HepG2 (cell line): ENCODE measurements around the gene ESYT1. TPM values are rescaled to one million over a fixed set of nuclear protein-coding genes. Genes with fewer than 3 reads are reported as not detected.

ENCODE experiments used
- ATAC-seq: fragments of 200-7000 bp; cut with Tn5 transposase; 3 replicates; pipeline ENCODE4 v1.9.1; 2020; ENCODE audit warnings: mild to moderate bottlenecking, moderate library complexity
- BruUV-seq: library from RNA; stranded (reverse); fragments of 400-500 nt; replicated peaks from 2 replicates; lab custom pipeline; 2021; lab: Mats Ljungman, UMichigan
- CTCF ChIA-PET: fragments of 300-600 bp; formaldehyde crosslinking; extraction: SDS; loops from one replicate; lab custom pipeline; 2021; ENCODE audit warnings: low total read pairs, inconsistent platforms, low intra/inter-chr PET ratio; lab: Yijun Ruan, JAX
- POLR2A ChIA-PET: fragments of 350-600 bp; sonication (Branson Sonifier 250); formaldehyde crosslinking; loops from one replicate; lab custom pipeline; 2020; ENCODE audit warnings: antibody characterized with exemption, inconsistent platforms; lab: Yijun Ruan, JAX
- DNase-seq: peaks from one replicate; pipeline ENCODE4 v3.0.0-alpha.2; 2015; ENCODE audit warnings: low spot score
- FAIRE-seq: peaks from 3 replicates; lab custom pipeline; 2011; peaks lifted over from hg19 to GRCh38; lab: Jason Lieb, UNC
- H2AFZ ChIP-seq: one replicate; pipeline ENCODE4 v1.6.1; 2011; ENCODE audit warnings: low read length, inconsistent platforms
- H3K27ac ChIP-seq: fragments of 300-600 bp; 3 replicates; pipeline ENCODE4 v1.8.0; 2011; ENCODE audit warnings: mixed run types, mild to moderate bottlenecking, mixed read lengths, low read length, inconsistent platforms; ENCODE audit not compliant: insufficient read depth; ENCODE audit errors: extremely low read length
- H3K27me3 ChIP-seq, 2 experiments: fragments of 200-600 bp in 1 of 2; 2 replicates in 1 of 2; 3 replicates in 1 of 2; pipeline versions ENCODE4 v1.6.0 to v1.8.0; 2011; ENCODE audit warnings: low read length in 2 of 2, mild to moderate bottlenecking in 2 of 2, moderate library complexity in 2 of 2, inconsistent platforms in 1 of 2; ENCODE audit not compliant: insufficient read depth in 2 of 2, control insufficient read depth in 1 of 2
- H3K36me3 ChIP-seq, 2 experiments: fragments of 200-600 bp in 1 of 2; replicated peaks in 1 of 2; 2 replicates in 1 of 2; 3 replicates in 1 of 2; pipeline versions ENCODE4 v1.5.1 to v1.8.0; 2011; ENCODE audit warnings: low read length in 2 of 2, inconsistent platforms in 1 of 2; ENCODE audit not compliant: insufficient read depth in 2 of 2, control insufficient read depth in 1 of 2
- H3K4me1 ChIP-seq: 2 replicates; pipeline ENCODE4 v1.5.1; 2012; ENCODE audit warnings: low read length, inconsistent platforms; ENCODE audit not compliant: insufficient read depth
- H3K4me2 ChIP-seq: 2 replicates; pipeline ENCODE4 v1.6.0; 2011; ENCODE audit warnings: low read depth, low read length, inconsistent platforms
- H3K4me3 ChIP-seq, 3 experiments: fragments of 200-600 bp in 1 of 3; sonication (generic), shearing (Covaris generic) in 1 of 3; replicated peaks in 1 of 3; 2 replicates each; pipeline ENCODE4 v1.5.1; 2011 to 2016; ENCODE audit warnings: low read length in 3 of 3, inconsistent platforms in 2 of 3, low read depth in 2 of 3, mild to moderate bottlenecking in 2 of 3, control low read depth in 1 of 3, mixed read lengths in 1 of 3; ENCODE audit not compliant: insufficient read depth in 1 of 3
- H3K79me2 ChIP-seq: one replicate; pipeline ENCODE4 v1.6.1; 2011; ENCODE audit warnings: low read length, inconsistent platforms; ENCODE audit not compliant: insufficient read depth
- H3K9ac ChIP-seq: 2 replicates; pipeline ENCODE4 v1.6.0; 2011; ENCODE audit warnings: mild to moderate bottlenecking, low read depth, low read length, inconsistent platforms; ENCODE audit not compliant: insufficient read depth
- H3K9me3 ChIP-seq: 2 replicates; pipeline ENCODE4 v1.5.1; 2012; ENCODE audit warnings: mild to moderate bottlenecking, low read length
- H4K20me1 ChIP-seq: 2 replicates; pipeline ENCODE4 v1.6.0; 2011; ENCODE audit warnings: inconsistent platforms, mild to moderate bottlenecking, low read length, moderate library complexity; ENCODE audit not compliant: insufficient read depth
- AHR ChIP-seq: IDR thresholded peaks from 2 replicates; pipeline ENCODE4 v1.6.1; 2018; ENCODE audit warnings: missing genetic modification reagents, missing compliant biosample characterization
- ARHGAP35 ChIP-seq: sonication (generic); formaldehyde crosslinking; IDR thresholded peaks from 2 replicates; pipeline ENCODE4 v1.9.0; 2022; ENCODE audit warnings: mild to moderate bottlenecking, inconsistent platforms, moderate library complexity, missing genetic modification reagents, borderline replicate concordance
- GATAD2A ChIP-seq: IDR thresholded peaks from 2 replicates; pipeline ENCODE4 v1.6.1; 2016
- KLF16 ChIP-seq, 2 experiments: sonication (generic) in 1 of 2; formaldehyde crosslinking in 1 of 2; IDR thresholded peaks; 2 replicates each; pipeline versions ENCODE4 v1.6.1 to v1.8.0; 2016 to 2023; ENCODE audit warnings: missing genetic modification reagents in 2 of 2, missing compliant biosample characterization in 1 of 2
- MAZ ChIP-seq, 2 experiments: sonication (generic) in 1 of 2; formaldehyde crosslinking in 1 of 2; IDR thresholded peaks; 2 replicates each; pipeline versions ENCODE4 v1.5.0 to v1.6.1; 2012 to 2020; ENCODE audit warnings: low read depth in 2 of 2, mild to moderate bottlenecking in 2 of 2, borderline replicate concordance in 1 of 2, improper control_type of control experiment in 1 of 2, low read length in 1 of 2, missing genetic modification reagents in 1 of 2, moderate library complexity in 1 of 2
- MYC ChIP-seq: sonication (generic); formaldehyde crosslinking; IDR thresholded peaks from 2 replicates; pipeline ENCODE4 v1.9.0; 2021; ENCODE audit warnings: missing genetic modification reagents, borderline replicate concordance
- NCOA1 ChIP-seq: sonication (generic); formaldehyde crosslinking; IDR thresholded peaks from 2 replicates; pipeline ENCODE4 v1.9.0; 2021; ENCODE audit warnings: missing genetic modification reagents
- PCBP2 ChIP-seq: fragments of 200-400 bp; formaldehyde crosslinking; optimal IDR thresholded peaks from 2 replicates; pipeline ENCODE3; 2018; ENCODE audit warnings: low read length, low read depth; ENCODE audit not compliant: poor library complexity, severe bottlenecking
- SOX5 ChIP-seq: IDR thresholded peaks from 2 replicates; pipeline ENCODE4 v1.6.1; 2016; ENCODE audit warnings: borderline replicate concordance
- ZBTB7B ChIP-seq: sonication (generic); formaldehyde crosslinking; IDR thresholded peaks from 2 replicates; pipeline ENCODE4 v1.4.0; 2020; ENCODE audit warnings: missing genetic modification reagents
- ZFP82 ChIP-seq: sonication (generic); formaldehyde crosslinking; IDR thresholded peaks from 2 replicates; pipeline ENCODE4 v1.5.1; 2020; ENCODE audit warnings: mild to moderate bottlenecking, missing genetic modification reagents, borderline replicate concordance
- ZNF235 ChIP-seq: sonication (generic); formaldehyde crosslinking; IDR thresholded peaks from 2 replicates; pipeline ENCODE4 v1.8.1; 2023; ENCODE audit warnings: mild to moderate bottlenecking, missing genetic modification reagents, borderline replicate concordance
- ZNF567 ChIP-seq: sonication (generic); formaldehyde crosslinking; IDR thresholded peaks from 2 replicates; pipeline ENCODE4 v1.8.1; 2023; ENCODE audit warnings: mild to moderate bottlenecking, missing genetic modification reagents, borderline replicate concordance
- ZNF605 ChIP-seq: sonication (generic); formaldehyde crosslinking; IDR thresholded peaks from 2 replicates; pipeline ENCODE4 v1.8.0; 2022; ENCODE audit warnings: mild to moderate bottlenecking, missing genetic modification reagents
- WGBS: methylation state at CpG from one replicate; pipeline ENCODE4 v1.1.6; 2017; ENCODE audit warnings: low lambda C conversion rate; 5-methylcytosine and 5-hydroxymethylcytosine counted together
- in situ Hi-C: cut with HindIII; loops from 2 replicates; pipeline ENCODE4 v1.10.0; 2017; ENCODE audit warnings: low pct_unique_long_range_greater_than_20kb; ENCODE audit not compliant: extremely low pct_ligation_motif_present
- intact Hi-C: fragments of 100-400 bp; cut with micrococcal nuclease; formaldehyde crosslinking; loops from one replicate; pipeline ENCODE4 v1.10.0; 2022; ENCODE audit not compliant: unreplicated experiment
- polyA plus RNA-seq, 8 experiments: library from polyadenylated mRNA; depleted of rRNA in 3 of 8; stranded (reverse) in 7 of 8; unstranded in 1 of 8; fragments of >200 nt; fragmentation: Illumina TruSeq in 4 of 8; extraction: Trizol in 4 of 8; gene quantifications; 2 replicates each; pipeline versions ENCODE4 v1.2.1 to v1.2.3, GENCODE V29; 2011 to 2016; ENCODE audit warnings: low read depth in 4 of 8, missing spikeins in 1 of 8, mixed read lengths in 1 of 8; ENCODE audit not compliant: insufficient read depth in 1 of 8
- total RNA-seq, 5 experiments: library from RNA; depleted of rRNA; stranded (reverse); fragments of >200 nt; fragmentation: Illumina TruSeq; extraction: Trizol; gene quantifications; 2 replicates each; pipeline ENCODE4 v1.2.3, GENCODE V29; 2016; ENCODE audit warnings: low read depth in 1 of 5
- TF ChIP-seq, protein P1 (sequence below): sonication (generic); formaldehyde crosslinking; conservative IDR thresholded peaks from 2 replicates; pipeline ENCODE4 v1.8.0; 2022; ENCODE audit warnings: mild to moderate bottlenecking, moderate library complexity, missing genetic modification reagents
- TF ChIP-seq, protein P2 (sequence below): sonication (generic); formaldehyde crosslinking; IDR thresholded peaks from 2 replicates; pipeline ENCODE4 v1.4.0; 2020; ENCODE audit warnings: missing genetic modification reagents
- TF ChIP-seq, protein P3 (sequence below): sonication (generic); formaldehyde crosslinking; IDR thresholded peaks from 2 replicates; pipeline ENCODE4 v1.8.1; 2023; ENCODE audit warnings: mild to moderate bottlenecking, inconsistent platforms, moderate library complexity, missing genetic modification reagents, borderline replicate concordance

The ESYT1 gene
- total and polyA plus RNA-seq, 2 of the 13 experiments (the other 11 are each of a cell fraction or from before 2014, with no cell fraction given): 66.9 to 71.0 TPM

DNA sequence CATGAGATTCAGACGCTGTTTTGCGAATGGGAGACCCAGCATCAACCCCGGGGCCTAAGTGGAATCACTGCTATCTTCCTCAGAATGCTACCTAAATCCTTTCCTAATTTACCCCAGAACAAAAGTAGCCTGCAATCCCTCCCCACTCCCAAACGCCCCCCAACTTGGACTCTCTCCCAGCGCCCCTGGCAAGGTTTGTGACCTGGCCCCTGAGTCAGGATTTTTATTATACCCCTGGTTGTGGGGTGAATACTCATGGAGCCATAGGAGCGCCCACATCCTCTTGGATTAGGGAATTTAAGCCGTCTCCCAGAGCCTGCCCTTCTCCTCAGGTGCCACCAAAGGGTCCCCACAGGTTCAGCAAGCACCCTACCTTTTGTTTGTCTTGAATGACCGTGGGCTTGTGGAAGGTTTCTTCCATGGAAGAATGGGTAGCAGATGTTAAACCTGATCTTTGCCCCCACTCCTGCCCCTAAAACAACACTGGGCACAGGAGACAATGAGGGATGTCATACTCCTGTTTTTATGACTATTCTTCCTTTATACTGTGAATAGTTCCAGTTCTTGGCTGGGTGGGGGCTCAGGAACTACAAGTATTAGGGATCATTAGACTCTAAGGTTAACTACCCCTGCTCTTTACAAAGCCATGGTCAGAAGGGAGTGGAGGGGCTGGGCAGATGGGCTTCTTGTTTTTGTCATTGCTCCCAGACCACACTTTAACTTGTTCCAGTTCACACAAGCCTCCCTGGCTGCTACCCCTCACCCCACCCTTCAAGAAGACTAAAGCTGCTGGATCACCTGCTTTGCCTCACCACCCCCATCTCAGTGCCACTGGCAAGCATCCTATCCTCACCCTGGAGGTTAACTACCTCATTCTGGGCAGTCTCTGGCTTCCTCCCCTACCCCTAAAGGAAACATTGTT lies 24.9 kb downstream of the ESYT1 start:
- DNase-seq (no peak), FAIRE-seq (no peak), ATAC-seq (peak; percentile 1; the same call in 2 of the 3 replicates)
- in situ Hi-C loops (no loop called here), intact Hi-C loops (loop anchor here (2.0 kb wide), 1 partner anchor 34 kb away; the partner anchor contains the start of gene ZC3H10)
- Histone ChIP-seq H3K27me3 (no peaks in the 10 kb centered on the region; a peak in 1 of 5 replicates), H3K9me3 (no peaks in the 10 kb centered on the region), H3K4me2 (peak overlapping the region; percentile 82), H3K27ac (peak overlapping the region; percentile 89), H3K79me2 (peaks cover 15% of the 10 kb centered on the region), H3K4me3 (peak overlapping the region; percentile 79 to 86 (median 82)), H3K4me1 (peaks cover 43% of the 10 kb centered on the region), H2AFZ (no peak overlapping the region), H3K9ac (peak overlapping the region; percentile 76), H4K20me1 (no peaks in the 10 kb centered on the region), H3K36me3 (0 out of 5 replicates have a peak, but pooled peaks cover 0 to 1% of the 10 kb centered on the region in 2 experiments)
- TSS peak; percentile 72 for BruUV-seq
- ChIA-PET CTCF (interaction anchor here (1.6 kb wide), 1 partner anchor 27 kb away, joined by 5 read pairs; no protein-coding TSS in a partner anchor), POLR2A (interaction anchor here (1.4 to 3.8 kb wide), 2 partner anchors 26 to 35 kb away, joined by 3 to 42 read pairs; partner anchors contain the start of genes ESYT1 and ZC3H10)
- 3% methylated on average over 8 of the region's 8 CpGs for WGBS
- TF ChIP-seq ZBTB7B (CRISPR knock-in tag) (no peak), SOX5 (CRISPR knock-in tag) (0 out of 2 replicates have a peak, but pooled peaks have one; percentile 24), ZNF567 (CRISPR knock-in tag) (no peak), ZNF605 (CRISPR knock-in tag) (0 out of 2 replicates have a peak, but pooled peaks have one; percentile 24), GATAD2A (CRISPR knock-in tag) (0 out of 2 replicates have a peak, but pooled peaks have one; percentile 14), AHR (CRISPR knock-in tag) (no peak), MAZ (IDR thresholded peaks at IDR 0.05; ENCODE audit: borderline replicate concordance, low read depth, low read length) (0 out of 2 replicates have a peak, but pooled peaks have one; percentile 2), MAZ (CRISPR knock-in tag; IDR thresholded peaks at IDR 0.05; ENCODE audit: low read depth) (no peak), ZNF235 (CRISPR knock-in tag) (0 out of 2 replicates have a peak, but pooled peaks have one; percentile 5), NCOA1 (CRISPR knock-in tag) (0 out of 2 replicates have a peak, but pooled peaks have one; percentile 30), PCBP2 (no peak), ARHGAP35 (CRISPR knock-in tag) (0 out of 2 replicates have a peak, but pooled peaks have one; percentile 14), MYC (CRISPR knock-in tag) (no peak), ZFP82 (CRISPR knock-in tag) (no peak), KLF16 (CRISPR knock-in tag; IDR thresholded peaks at IDR 0.05) (0 out of 4 replicates have a peak, but pooled peaks of 1 of the 2 experiments have one; percentile 8)
- TF ChIP-seq, protein P1, sequence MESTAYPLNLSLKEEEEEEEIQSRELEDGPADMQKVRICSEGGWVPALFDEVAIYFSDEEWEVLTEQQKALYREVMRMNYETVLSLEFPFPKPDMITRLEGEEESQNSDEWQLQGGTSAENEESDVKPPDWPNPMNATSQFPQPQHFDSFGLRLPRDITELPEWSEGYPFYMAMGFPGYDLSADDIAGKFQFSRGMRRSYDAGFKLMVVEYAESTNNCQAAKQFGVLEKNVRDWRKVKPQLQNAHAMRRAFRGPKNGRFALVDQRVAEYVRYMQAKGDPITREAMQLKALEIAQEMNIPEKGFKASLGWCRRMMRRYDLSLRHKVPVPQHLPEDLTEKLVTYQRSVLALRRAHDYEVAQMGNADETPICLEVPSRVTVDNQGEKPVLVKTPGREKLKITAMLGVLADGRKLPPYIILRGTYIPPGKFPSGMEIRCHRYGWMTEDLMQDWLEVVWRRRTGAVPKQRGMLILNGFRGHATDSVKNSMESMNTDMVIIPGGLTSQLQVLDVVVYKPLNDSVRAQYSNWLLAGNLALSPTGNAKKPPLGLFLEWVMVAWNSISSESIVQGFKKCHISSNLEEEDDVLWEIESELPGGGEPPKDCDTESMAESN (CRISPR knock-in tag): 0 out of 2 replicates have a peak, but pooled peaks have one; percentile 0
- TF ChIP-seq, protein P2, sequence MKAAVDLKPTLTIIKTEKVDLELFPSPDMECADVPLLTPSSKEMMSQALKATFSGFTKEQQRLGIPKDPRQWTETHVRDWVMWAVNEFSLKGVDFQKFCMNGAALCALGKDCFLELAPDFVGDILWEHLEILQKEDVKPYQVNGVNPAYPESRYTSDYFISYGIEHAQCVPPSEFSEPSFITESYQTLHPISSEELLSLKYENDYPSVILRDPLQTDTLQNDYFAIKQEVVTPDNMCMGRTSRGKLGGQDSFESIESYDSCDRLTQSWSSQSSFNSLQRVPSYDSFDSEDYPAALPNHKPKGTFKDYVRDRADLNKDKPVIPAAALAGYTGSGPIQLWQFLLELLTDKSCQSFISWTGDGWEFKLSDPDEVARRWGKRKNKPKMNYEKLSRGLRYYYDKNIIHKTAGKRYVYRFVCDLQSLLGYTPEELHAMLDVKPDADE (CRISPR knock-in tag): 0 out of 2 replicates have a peak, but pooled peaks have one; percentile 11
- TF ChIP-seq, protein P3, sequence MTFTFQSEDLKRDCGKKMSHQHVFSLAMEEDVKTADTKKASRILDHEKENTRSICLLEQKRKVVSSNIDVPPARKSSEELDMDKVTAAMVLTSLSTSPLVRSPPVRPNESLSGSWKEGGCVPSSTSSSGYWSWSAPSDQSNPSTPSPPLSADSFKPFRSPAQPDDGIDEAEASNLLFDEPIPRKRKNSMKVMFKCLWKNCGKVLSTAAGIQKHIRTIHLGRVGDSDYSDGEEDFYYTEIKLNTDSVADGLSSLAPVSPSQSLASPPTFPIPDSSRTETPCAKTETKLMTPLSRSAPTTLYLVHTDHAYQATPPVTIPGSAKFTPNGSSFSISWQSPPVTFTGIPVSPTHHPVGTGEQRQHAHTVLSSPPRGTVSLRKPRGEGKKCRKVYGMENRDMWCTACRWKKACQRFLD (CRISPR knock-in tag): no peak
